Erythroblast (primary cell): Measurements from ENCODE around the gene LINC00632.

Experiments used
- GATA1 ChIP-seq: IDR thresholded peaks from 2 replicates; pipeline ENCODE4 v1.6.1; 2011; ENCODE audit warnings: low read depth, mild to moderate bottlenecking, control low read depth, low read length, moderate library complexity
- POLR2A ChIP-seq: IDR thresholded peaks from 2 replicates; pipeline ENCODE4 v1.6.1; 2011; ENCODE audit warnings: mild to moderate bottlenecking, low read length

- TF ChIP-seq POLR2A (no peak), GATA1 (no peak)
These were observed 56.6 kb downstream of the LINC00632 start for GRCh38 chrX:140766024-140766611.
